T1000 (cell line): ENCODE data around the gene P4HTM.
"Not testable (repeated sequence)": the region's sequence is repeated elsewhere in the genome, so short reads cannot be mapped to it uniquely, and the experiment has no call there.

Experiments used
- DNase-seq: peaks from one replicate; lab custom pipeline; 2025; ENCODE audit warnings: mixed read lengths; lab: John Stamatoyannopoulos, UW

The P4HTM gene

DNA sequence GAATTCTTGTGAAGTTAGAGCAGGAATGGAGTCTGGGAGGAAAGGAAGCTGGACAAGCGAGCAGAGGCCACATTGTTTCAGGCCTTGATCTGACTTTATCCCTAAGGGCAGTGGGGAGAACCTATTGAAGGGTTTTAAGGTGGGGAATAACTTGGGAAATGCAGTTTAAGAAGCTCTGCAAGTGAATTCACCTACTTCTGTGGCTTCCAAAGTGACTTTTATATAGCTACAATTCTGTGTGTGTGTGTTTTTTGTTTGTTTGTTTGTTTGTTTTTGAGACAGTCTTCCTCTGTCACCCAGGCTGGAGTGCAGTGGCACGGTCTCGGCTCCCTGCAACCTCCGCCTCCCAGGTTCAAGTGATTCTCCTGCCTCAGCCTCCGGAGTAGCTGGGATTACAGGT is 18.6 kb downstream of the P4HTM start:
- DNase-seq, result not testable (repeated sequence)

DNA sequence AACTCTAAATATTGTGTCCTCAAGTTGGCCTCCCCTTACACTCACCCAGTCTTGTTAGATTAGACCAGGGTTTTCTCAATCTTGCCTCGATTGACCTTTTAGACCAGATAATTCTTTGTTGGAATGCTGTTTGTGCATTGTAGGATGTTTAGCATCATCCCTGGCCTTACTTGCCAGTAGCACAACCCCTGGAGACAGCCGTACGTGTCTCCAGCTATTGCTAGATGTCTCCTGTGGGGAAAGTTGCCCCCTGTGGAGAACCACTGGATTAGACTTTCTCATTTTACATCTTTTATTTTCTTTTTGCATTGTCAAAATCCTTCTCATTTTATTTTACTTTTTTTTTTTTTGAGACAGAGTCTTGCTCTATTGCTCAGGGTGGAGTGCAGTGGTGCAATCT is 19.4 kb downstream of the P4HTM start:
- no peak for DNase-seq

DNA sequence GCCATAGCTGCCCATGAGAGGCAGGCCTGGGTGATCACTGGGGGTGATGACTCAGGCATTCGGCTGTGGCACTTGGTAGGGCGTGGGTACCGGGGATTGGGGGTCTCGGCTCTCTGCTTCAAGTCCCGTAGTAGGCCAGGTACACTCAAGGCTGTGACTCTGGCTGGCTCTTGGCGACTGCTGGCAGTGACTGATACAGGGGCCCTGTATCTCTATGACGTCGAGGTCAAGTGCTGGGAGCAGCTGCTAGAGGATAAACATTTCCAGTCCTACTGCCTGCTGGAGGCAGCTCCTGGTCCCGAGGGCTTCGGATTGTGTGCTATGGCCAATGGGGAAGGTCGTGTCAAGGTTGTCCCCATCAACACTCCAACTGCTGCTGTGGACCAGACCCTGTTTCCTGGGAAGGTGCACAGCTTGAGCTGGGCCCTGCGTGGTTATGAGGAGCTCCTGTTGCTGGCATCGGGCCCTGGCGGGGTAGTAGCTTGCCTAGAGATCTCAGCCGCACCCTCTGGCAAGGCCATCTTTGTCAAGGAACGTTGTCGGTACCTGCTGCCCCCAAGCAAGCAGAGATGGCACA is 22.5 kb downstream of the P4HTM start:
- no peak for DNase-seq

DNA sequence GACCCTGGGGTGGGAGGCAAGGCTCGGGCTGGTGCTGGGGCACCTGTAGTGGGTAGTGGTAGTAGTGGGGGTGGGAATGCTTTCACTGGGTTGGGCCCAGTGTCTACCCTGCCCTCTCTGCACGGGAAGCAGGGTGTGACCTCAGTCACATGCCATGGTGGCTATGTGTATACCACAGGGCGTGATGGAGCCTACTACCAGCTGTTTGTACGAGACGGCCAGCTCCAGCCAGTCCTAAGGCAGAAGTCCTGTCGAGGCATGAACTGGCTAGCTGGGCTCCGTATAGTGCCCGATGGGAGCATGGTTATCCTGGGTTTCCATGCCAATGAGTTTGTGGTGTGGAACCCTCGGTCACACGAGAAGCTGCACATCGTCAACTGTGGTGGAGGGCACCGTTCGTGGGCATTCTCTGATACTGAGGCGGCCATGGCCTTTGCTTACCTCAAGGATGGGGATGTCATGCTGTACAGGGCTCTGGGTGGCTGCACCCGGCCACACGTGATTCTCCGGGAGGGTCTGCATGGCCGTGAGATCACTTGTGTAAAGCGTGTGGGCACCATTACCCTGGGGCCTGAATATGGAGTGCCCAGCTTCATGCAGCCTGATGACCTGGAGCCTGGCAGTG is 23.2 kb downstream of the P4HTM start:
- no peak for DNase-seq

DNA sequence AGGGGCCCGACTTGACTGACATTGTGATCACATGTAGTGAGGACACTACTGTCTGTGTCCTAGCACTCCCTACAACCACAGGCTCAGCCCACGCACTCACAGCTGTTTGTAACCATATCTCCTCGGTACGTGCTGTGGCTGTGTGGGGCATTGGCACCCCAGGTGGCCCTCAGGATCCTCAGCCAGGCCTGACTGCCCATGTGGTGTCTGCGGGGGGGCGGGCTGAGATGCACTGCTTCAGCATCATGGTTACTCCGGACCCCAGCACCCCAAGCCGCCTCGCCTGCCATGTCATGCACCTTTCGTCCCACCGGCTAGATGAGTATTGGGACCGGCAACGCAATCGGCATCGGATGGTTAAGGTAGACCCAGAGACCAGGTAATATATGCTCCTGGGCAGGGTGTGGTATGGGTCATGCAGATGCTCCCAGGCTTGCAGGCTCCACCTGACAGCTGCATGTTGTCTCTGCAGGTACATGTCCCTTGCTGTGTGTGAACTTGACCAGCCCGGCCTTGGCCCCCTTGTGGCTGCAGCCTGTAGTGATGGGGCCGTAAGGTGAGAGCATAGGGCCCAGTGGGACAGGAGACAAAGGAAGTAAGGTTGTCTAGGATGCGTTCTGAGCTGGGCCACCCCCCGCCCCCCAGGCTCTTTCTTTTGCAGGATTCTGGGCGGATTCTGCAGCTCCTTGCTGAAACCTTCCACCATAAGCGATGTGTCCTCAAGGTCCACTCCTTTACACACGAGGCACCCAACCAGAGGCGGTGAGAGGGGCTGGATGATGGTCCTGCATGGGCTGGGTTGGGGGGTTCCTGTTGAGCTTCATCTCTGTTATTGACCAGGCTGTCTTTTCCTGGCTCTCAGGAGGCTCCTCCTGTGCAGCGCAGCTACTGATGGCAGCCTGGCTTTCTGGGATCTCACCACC is 24.0 kb downstream of the P4HTM start:
- no peak for DNase-seq

DNA sequence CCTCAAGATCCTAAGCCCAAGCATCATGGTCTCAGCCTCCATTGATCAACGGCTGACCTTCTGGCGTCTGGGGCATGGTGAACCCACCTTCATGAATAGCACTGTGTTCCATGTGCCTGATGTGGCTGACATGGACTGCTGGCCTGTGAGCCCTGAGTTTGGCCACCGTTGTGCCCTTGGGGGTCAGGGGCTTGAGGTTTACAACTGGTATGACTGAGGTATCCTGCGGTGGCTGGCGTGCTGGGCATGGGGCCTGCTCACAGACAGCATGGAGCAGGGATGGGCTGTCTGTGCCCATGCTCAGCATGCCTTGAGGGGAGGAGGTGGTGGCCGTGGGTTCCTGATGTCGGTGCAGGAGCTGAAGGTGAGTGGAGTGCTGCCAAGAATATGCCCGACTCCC is 25.0 kb downstream of the P4HTM start:
- no peak for DNase-seq

DNA sequence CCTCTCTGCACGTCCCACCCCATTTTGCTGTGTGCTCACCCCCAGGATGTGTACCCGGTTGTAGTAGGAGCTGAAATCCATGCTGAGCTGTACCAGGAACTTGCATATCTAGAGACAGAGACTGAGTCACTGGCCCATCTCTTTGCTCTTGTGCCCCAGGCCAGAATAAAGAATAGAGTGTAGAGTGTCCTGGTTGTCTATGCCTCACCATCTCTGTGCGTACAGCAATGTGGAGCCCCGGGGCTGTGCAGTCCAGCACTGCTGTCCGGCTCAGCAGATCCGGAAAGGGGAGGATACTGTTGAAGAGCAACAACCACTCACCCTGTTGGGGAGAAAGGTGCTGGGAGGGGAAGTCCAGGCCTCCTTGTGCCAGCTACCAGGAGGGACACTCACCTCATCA is 25.7 kb downstream of the P4HTM start:
- no peak for DNase-seq

DNA sequence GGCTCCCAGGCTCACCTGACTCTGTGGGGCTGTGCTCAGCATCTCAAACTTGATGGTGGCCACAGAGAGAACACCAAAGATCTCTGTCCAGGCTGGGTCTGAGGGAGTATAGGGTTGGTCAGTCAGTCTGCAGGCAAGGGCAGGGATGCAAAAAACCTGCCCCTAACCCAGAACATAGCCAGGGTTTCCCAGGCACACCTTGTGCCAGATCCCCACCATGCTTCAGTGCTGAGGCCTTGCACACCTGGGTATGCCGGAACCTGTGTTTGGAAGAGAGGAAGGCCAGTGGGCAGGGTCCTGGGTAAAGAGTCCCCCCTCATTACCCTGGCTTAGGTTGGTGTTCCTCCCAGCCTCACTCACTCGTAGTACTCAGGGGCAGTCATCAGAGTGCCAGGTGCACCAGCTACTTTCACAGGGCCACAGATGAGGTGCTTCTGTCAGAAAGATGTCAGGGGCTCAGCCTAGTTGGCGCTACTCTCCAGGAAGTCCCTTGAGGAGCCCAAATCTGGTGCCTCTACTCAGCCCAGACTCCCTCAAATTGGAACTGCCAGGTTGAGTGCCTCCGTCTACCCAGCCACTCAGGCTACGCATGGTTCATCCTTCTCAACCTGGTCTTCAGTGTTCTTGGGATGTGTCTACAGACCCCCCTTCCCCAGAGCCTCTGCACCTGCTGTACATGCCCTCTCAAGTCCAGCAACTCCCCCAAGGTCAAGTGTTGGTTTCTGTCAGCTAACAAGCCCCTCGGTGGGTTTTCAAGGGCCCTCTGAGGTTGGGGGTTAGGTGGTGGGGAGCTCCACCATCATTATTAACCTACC is 26.6 kb downstream of the P4HTM start:
- no peak for DNase-seq

DNA sequence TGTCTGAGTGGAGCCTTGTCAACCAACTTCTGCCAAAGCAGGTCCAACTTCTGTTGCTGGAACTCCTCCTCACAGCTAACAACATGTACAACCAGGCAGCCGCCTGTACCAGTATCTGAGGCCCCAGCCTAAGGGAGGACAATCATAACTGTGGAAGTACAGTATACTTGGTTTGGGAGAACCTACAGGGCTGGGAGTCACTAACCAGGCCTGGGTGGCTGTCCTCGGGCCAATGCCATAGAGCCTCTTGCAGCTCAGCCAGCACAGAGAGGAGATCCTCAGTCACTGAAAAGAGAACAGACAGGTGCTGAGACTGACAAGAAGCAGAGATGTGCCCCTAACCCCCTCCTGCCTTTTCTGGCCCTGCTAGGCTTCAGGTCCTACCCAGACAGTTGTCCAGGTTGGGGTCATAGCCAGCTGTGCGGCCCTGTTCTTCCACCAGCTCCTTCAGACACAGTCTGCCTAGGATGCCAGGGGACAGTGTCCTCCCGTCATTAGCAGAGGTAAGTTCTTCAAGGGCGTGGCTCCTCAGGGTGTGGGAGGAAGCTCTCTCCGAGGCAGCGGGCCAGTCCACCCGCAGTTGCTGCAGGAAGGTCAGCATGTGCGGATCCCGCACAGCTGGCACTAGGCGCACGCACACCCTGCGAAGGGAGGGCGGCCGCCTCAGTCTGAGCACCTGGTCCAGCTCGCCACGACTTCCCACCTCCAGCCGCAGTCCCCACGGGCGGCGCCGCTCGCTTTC is 27.4 kb downstream of the P4HTM start:
- no peak for DNase-seq

DNA sequence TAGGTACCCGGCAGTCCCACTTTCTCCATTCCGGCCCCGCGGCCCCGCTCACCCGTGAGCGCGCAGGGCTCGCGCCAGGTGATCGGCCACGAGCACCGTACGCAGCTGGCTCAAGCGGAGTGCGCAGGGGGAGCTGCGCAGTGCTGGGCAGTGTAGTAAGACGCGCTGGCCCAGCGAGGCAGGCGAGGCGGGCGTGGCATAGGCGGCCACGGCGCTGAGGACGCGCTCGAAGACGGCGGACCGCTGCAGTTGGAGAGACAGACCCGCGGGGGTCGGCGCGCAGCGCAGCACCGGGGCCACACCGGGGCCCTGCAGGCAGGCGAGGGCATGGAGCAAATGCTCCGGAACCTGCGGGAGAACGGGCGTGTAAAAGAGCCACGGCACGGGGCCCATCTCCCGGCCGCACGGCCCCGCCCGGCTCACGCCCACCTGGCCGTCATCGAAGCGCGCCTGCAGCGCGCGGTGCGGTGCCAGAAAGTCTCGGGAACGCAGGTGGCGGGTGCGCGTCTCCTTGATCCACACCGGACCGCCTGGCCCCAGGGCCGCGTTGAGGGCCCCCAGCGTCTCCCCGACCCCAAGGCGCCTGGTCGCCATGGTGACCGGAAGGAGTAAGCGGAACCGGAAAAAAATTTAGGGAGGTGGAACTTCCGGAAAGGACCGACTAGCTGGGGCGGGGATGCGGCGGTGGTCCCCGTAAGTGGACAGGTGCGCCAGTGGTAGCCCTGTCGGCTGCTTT is 28.1 kb downstream of the P4HTM start, which contains the start of gene DALRD3:
Gene DALRD3, minus strand, starts transcription at position 610 of the 736 bp plus-strand sequence. Its CDS starts 16 bp downstream, at position 594.
- DNase-seq, result peak; percentile 59

DNA sequence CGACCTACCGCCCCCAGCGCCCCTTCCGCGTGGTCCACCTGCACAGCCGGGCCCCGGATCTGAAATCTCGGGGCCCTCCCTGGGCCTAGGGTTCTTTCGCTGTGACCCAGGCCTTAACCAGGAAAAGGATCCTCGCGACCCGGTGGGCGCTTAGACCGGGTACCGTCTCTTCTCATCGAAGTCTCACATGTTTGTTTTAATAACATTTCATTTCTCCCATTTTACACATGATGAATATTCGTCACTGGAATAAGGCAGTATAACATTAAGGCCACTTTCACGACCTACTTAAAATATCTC is 28.6 kb downstream of the P4HTM start:
- no peak for DNase-seq

DNA sequence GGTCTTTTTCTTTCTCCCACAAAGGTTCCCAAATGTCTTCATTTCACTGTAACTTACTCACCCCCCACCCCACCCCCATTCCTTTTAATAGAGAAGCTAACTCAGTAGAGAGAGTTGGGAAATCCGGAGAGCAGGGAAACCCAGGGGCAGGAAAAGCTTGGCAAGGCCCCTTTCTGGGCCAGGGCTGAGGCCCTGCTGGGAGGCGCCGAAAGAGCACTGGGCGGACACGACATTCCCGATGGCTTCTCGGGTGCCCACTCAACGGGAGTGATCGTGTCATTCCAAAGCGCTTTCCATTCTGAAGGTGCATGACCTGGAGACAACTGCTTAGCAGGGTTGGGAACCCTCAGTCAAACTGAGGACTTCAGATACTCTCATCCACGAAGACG is 29.9 kb downstream of the P4HTM start:
- no peak for DNase-seq

DNA sequence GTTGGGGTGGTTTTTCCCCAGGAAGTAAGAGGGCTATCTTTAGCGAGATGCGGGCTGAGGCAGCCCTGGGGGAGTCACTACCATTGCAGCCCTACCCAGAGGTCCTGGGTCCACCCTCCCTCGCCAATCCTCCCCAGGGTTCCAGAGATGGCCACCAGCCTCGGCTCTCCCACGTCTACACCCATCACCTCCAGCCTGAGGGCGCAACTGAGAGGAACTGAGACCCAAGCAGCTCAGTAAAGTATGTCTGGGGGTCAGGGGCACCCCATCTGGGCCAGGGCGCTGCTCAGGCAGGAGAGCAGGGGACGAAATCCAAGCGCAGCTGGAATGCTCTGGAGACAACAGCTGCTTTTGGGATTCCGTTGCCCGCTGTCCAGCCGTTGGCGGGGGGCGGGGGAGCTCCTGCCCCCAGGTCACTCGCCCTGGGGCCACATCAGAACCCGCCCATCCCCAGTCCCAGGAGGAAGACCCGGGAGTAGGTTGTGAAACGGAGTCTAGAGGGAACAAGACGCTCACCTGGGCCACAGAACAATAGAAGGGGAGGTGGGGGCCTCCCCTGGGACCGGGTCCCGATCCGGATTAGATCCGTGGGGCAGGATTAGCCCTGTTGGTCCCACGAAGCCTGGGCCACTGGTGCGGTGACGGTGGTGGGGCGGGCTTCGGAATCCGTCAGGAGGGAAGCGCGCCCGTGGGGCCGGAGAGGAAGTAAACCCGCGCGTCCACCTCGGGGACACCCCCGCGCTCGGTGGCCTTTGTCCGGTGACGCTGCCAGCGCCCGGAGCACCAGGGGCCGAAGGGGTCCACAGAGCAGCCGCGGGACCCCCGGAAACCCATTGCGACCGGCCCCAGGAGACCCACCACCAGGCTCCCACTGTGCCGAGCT is 30.5 kb downstream of the P4HTM start:
- no peak for DNase-seq

DNA sequence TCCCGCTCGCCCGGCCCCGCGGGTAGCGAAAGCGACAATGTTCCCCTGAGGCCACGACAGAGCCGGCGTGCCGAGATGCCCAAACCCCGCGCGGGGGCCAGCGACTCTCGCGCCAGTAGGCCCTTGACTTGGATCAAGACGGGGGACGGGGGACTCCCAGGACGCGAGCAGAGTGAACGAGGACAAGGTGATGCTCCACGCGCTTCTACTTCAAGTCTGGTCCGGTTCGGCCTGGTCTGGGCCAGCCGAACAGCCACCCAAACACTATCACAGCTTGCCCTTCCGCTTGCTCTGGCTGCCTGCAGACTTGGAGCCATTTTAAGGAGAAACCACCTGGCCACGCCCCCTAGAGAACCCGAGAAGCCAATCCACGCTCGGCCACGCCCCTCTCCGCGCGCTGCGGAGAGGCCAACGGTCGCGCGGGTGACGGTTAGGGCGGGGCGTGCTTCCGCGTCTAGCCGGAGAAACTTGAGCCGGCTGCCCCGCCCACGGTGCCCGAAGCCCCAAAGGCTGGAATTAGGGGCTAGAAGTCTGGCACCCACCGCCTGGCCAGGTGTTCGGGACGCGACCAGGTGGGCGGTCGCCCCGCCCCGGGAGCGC is 31.3 kb downstream of the P4HTM start:
- DNase-seq, result peak; percentile 98

DNA sequence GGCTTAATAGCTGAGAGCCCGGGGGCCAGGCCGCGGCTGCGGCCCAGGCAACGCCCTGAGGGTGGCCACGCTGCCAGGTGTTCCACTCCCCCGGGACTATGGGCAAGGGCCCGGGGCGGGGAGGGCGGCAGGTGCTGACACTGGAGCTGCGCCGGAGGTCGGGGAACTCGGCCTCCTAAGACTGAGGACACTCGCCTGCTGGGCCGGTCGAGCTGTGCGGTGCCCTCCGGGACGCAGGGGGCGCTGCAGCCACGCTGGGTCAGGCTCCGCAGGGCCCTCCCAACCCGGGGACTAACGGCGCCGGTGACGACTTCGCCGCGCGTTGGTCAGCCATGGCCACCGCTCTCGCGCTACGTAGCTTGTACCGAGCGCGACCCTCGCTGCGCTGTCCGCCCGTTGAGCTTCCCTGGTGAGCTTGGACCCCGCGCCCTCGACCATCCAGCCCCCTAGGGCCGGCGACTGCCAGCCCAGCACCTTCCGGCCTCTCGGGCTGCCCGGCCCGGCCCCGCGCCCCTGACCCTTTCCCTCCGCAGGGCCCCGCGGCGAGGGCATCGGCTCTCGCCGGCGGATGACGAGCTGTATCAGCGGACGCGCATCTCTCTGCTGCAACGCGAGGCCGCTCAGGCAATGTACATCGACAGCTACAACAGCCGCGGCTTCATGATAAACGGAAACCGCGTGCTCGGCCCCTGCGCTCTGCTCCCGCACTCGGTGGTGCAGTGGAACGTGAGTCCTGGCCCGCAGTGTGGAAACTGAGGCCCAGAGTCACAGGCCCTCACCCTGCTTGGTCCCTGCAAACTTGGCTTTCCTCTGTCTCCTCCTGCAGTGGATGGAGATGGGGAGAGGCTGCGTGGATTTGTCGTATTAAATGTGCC is 32.0 kb downstream of the P4HTM start, which contains the start of gene NDUFAF3:
Gene NDUFAF3, plus strand, starts transcription at position 309 of the 875 bp plus-strand sequence. Its CDS starts 24 bp downstream, at position 333.
- DNase-seq, result peak; percentile 93

DNA sequence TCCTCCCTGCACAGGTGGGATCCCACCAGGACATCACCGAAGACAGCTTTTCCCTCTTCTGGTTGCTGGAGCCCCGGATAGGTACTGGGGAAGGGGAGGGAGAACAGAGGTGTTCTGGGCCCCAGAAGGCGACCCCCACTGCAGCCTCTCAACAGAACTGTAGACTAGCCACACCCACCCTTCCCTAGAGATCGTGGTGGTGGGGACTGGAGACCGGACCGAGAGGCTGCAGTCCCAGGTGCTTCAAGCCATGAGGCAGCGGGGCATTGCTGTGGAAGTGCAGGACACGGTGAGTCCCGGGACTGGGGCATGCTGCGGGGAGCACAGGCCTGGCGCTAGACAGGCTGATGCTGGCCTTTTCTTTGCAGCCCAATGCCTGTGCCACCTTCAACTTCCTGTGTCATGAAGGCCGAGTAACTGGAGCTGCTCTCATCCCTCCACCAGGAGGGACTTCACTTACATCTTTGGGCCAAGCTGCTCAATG is 32.7 kb downstream of the P4HTM start:
- DNase-seq, result no peak

DNA sequence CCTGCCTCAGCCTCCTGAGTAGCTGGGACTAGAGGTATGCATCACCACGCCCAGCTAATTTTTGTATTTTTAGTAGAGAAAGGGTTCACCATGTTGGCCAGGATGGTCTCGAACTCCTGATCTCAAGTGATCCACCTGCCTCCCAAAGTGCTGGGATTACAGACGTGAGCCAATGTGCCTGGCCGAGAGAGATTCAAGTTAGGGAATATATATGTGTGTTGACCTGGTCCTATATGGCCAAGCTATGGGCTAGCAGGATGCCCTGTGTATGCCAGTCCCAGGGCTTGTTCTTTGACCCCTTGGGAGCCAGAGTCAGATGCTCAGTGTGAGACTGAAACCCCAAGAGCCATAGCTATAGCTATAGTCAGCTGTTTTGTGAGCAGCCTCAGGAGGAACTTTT is 33.7 kb downstream of the P4HTM start:
- DNase-seq, result no peak

DNA sequence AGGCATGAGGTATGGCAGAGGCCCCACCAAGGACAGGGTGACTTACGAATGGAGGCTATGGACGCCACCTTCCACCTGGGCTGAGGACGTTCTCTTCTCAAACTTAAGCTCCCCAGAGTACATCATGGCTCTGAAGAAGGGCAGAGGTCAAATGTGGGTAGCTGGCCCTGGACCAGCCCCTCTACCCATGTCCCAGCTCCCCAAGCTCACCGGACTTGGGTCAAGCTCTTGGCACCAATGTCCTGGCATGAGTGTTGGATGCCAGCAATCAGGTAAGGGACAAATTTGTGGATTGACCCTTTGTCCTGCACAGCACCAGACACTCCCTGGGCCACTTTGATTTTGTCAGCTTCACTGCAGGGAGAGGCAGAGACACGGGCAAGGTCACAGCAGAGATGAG is 34.4 kb downstream of the P4HTM start:
- no peak for DNase-seq
